CD4-positive, alpha-beta T cell treated with Interleukin-2 at 100 ng/mL for 4 hours (primary cell): Measurements from ENCODE around the gene KMT2B.

Experiments used
- DNase-seq: peaks from one replicate; pipeline ENCODE4 v3.0.0-alpha.2; 2020; ENCODE audit warnings: low spot score

The KMT2B gene

GRCh38 chr19:35780717-35781116 lies 62.9 kb downstream of the KMT2B start:
- DNase-seq: no peak

- no peak for DNase-seq
These were observed 63.8 kb downstream of the KMT2B start for GRCh38 chr19:35781650-35782049.

GRCh38 chr19:35782589-35782988 lies 64.8 kb downstream of the KMT2B start:
- no peak for DNase-seq

DNA sequence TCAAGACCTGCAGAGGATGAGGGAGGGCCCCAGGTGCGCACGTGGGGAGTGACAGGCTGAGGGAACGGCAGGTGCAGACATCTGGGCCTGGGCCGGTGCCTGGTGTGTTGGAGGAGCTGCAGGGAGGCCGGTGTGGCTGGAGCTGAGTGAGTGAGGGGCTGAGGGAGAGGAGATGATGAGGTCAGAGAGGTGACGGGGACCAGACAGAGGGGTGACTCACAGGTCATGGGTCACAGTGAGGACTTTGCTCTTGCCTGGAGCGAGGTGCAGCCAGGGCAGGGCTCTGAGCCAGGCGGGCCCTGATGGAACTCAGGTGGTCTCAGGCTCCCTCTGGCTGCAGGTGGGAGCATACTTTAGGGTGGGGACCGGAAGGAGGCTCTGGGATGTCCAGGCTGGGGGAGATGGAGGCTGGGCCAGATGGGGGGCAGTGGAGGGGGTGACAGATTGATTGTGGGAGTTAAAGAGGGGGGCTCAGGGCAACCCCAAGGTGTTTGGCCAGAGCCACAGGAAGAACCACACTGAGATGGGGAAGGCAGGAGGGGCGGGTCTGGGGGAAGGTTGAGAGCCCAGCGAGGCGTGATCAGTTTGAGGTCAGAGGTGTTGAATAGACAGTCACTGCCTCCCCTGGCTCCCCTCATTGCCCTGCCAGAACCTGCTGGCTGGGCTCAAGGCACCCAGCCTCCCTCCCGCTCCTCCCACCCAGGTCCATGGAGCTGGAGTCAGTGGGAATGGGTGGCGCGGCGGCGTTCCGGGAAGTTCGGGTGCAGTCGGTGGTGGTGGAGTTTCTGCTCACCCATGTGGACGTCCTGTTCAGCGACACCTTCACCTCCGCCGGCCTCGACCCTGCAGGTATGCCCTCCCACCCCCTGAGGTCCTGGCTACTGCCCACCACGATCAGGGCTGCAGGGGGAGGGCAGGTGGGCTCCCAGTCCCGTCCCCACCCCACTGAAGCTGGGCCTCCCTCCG lies 65.9 kb downstream of the KMT2B start:
- no peak for DNase-seq

GRCh38 chr19:35784503-35785338 lies 66.9 kb downstream of the KMT2B start:
- no peak for DNase-seq

DNA sequence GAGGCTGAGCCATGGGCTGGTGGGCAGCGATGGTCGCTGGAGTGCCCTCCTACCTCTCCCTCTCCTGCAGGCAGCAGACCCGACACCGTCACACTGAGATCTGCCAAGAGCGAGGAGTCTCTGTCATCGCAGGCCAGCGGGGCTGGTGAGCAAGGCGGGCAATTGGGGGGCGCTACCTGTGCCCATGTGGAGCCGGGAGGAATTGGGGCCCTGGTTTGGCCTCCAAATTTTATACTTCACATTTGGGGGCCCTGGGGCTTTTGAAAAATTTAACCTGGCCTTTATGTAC lies 67.5 kb downstream of the KMT2B start:
- no peak for DNase-seq

GRCh38 chr19:35786299-35787160 lies 68.7 kb downstream of the KMT2B start:
- no peak for DNase-seq

DNA sequence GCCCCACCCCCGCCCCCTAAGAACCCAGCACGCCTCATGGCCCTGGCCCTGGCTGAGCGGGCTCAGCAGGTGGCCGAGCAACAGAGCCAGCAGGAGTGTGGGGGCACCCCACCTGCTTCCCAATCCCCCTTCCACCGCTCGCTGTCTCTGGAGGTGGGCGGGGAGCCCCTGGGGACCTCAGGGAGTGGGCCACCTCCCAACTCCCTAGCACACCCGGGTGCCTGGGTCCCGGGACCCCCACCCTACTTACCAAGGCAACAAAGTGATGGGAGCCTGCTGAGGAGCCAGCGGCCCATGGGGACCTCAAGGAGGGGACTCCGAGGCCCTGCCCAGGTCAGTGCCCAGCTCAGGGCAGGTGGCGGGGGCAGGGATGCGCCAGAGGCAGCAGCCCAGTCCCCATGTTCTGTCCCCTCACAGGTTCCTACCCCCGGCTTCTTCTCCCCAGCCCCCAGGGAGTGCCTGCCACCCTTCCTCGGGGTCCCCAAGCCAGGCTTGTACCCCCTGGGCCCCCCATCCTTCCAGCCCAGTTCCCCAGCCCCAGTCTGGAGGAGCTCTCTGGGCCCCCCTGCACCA lies 69.5 kb downstream of the KMT2B start:
- DNase-seq: no peak
